GM12865 (cell line): Measurements from ENCODE around the gene FHAD1.

Source experiments
- DNase-seq: peaks from one replicate; pipeline ENCODE4 v3.0.0; 2010; ENCODE audit warnings: low read depth
- H3K4me3 ChIP-seq: 2 replicates; pipeline ENCODE4 v1.5.1; 2011; ENCODE audit warnings: mild to moderate bottlenecking, low read depth, low read length, control low read depth
- CTCF ChIP-seq: IDR thresholded peaks from 2 replicates; pipeline ENCODE4 v1.5.1; 2011; ENCODE audit warnings: low read length, control low read depth, low read depth, inconsistent platforms; ENCODE audit not compliant: insufficient read depth; ENCODE audit errors: missing control alignments

The FHAD1 gene

GRCh38 chr1:15343729-15344128 is 96.7 kb downstream of the FHAD1 start:
- no peak for TF ChIP-seq CTCF
- DNase-seq = no peak

GRCh38 chr1:15344380-15344779 is 97.4 kb downstream of the FHAD1 start:
- no peak overlapping the region for H3K4me3 ChIP-seq
- no peak for TF ChIP-seq CTCF
- no peak for DNase-seq

More at GRCh38 chr1:15343729-15344128, 96.7 kb downstream of the FHAD1 start:
- H3K4me3 ChIP-seq = no peak overlapping the region

GRCh38 chr1:15344800-15345704 is 98.0 kb downstream of the FHAD1 start:
- no peak for DNase-seq
- H3K4me3 ChIP-seq = no peak overlapping the region
- no peak for TF ChIP-seq CTCF

GRCh38 chr1:15345705-15346345 is 98.8 kb downstream of the FHAD1 start:
- H3K4me3 ChIP-seq = no peak overlapping the region
- DNase-seq = peak; percentile 75
- no peak for TF ChIP-seq CTCF

- H3K4me3 ChIP-seq = no peak overlapping the region
- TF ChIP-seq CTCF = no peak
- no peak for DNase-seq
Measured at GRCh38 chr1:15346346-15347030, 99.5 kb downstream of the FHAD1 start.

- no peak overlapping the region for H3K4me3 ChIP-seq
- TF ChIP-seq CTCF = no peak
- DNase-seq = peak; percentile 20
Measured at GRCh38 chr1:15347182-15347581, 100.2 kb downstream of the FHAD1 start.
